CD4-positive, CD25-positive, alpha-beta regulatory T cell (primary cell): ENCODE measurements around the gene SERPINB5. TPM values are rescaled to one million over a fixed set of nuclear protein-coding genes. Genes with fewer than 3 reads are reported as not detected.

Source experiments
- ATAC-seq, 2 donors: fragments of 150-1000 bp; cut with Tn5 transposase; one replicate each; pipeline ENCODE4 v1.10.0; 2021; ENCODE audit warnings: low read depth in 2 of 2, moderate number of reproducible peaks in 2 of 2, moderate library complexity in 1 of 2
- DNase-seq, 3 donors: peaks; one replicate each; pipeline versions ENCODE4 v3.0.0 to v3.0.0-alpha.2; 2012 to 2022; ENCODE audit warnings: mixed read lengths in 1 of 3
- H3K27ac ChIP-seq: one replicate; pipeline ENCODE4 v1.7.0; 2013; ENCODE audit warnings: mild to moderate bottlenecking, low read length; ENCODE audit not compliant: insufficient read depth, poor library complexity, severe bottlenecking
- H3K27me3 ChIP-seq: one replicate; pipeline ENCODE4 v1.7.0; 2013; ENCODE audit warnings: low read length; ENCODE audit not compliant: control insufficient read depth, insufficient read depth
- H3K36me3 ChIP-seq: one replicate; pipeline ENCODE4 v1.7.0; 2013; ENCODE audit warnings: mild to moderate bottlenecking, low read length, moderate library complexity; ENCODE audit not compliant: control insufficient read depth, insufficient read depth
- H3K4me1 ChIP-seq: 2 replicates; pipeline ENCODE4 v1.7.0; 2013; ENCODE audit warnings: mild to moderate bottlenecking, low read length; ENCODE audit not compliant: insufficient read depth, control insufficient read depth, poor library complexity, severe bottlenecking
- H3K4me3 ChIP-seq: one replicate; pipeline ENCODE4 v1.7.0; 2013; ENCODE audit warnings: low read depth, mild to moderate bottlenecking, low read length, moderate library complexity
- H3K9me3 ChIP-seq, 2 experiments: 1 replicate in 1 of 2; 2 replicates in 1 of 2; pipeline ENCODE4 v1.7.0; 2013; ENCODE audit warnings: low read length in 2 of 2, mild to moderate bottlenecking in 1 of 2, moderate library complexity in 1 of 2; ENCODE audit not compliant: control insufficient read depth in 2 of 2
- H3K27ac Mint-ChIP-seq, 3 donors: one replicate each; pipeline ENCODE4 v1.8.0; 2020 to 2022; ENCODE audit warnings: mild to moderate bottlenecking in 3 of 3, mixed read lengths in 3 of 3, moderate library complexity in 2 of 3
- H3K27me3 Mint-ChIP-seq: one replicate; pipeline ENCODE4 v1.8.0; 2022; ENCODE audit warnings: mild to moderate bottlenecking, mixed read lengths
- H3K36me3 Mint-ChIP-seq: one replicate; pipeline ENCODE4 v1.8.0; 2020; ENCODE audit warnings: mixed read lengths
- H3K4me1 Mint-ChIP-seq, 4 donors: one replicate each; pipeline ENCODE4 v1.8.0; 2020 to 2022; ENCODE audit warnings: mixed read lengths in 4 of 4, mild to moderate bottlenecking in 1 of 4
- H3K4me3 Mint-ChIP-seq, 4 donors: one replicate each; pipeline ENCODE4 v1.8.0; 2020 to 2022; ENCODE audit warnings: mild to moderate bottlenecking in 4 of 4, mixed read lengths in 4 of 4, moderate library complexity in 3 of 4
- H3K9me3 Mint-ChIP-seq, 7 donors: one replicate each; pipeline ENCODE4 v1.8.0; 2020 to 2022; ENCODE audit warnings: mixed read lengths in 7 of 7, mild to moderate bottlenecking in 3 of 7, moderate library complexity in 2 of 7
- polyA plus RNA-seq, 4 donors: library from polyadenylated mRNA; unstranded; fragments of 300-500 nt; fragmentation: Illumina TruSeq; gene quantifications; one replicate each; pipeline ENCODE4 v1.2.3, GENCODE V29; 2021
- total RNA-seq: library from RNA; stranded (reverse); gene quantifications from one replicate; pipeline ENCODE4 v1.2.3, GENCODE V29; 2022

Gene SERPINB5
- total and polyA plus RNA-seq, 5 donors from 2014 or later, result not detected

GRCh38 chr18:63440881-63441280 is 35.9 kb upstream of the SERPINB5 start:
- Histone ChIP-seq H3K27ac (no peak overlapping the region), H3K4me3 (no peak overlapping the region), H3K27me3 (peaks cover 2% of the 10 kb centered on the region), H3K4me1 (no peaks in the 10 kb centered on the region), H3K36me3 (no peaks in the 10 kb centered on the region), H3K9me3 (no peaks in the 10 kb centered on the region)
- peaks cover 0 to 4% (median 0%) of the 10 kb centered on the region in 4 donors for H3K4me1 Mint-ChIP-seq
- H3K27me3 Mint-ChIP-seq, result peaks cover 26% of the 10 kb centered on the region
- no peak overlapping the region for H3K27ac Mint-ChIP-seq
- no peak overlapping the region for H3K4me3 Mint-ChIP-seq
- ATAC-seq (no peak), DNase-seq (no peak)
- no peaks in the 10 kb centered on the region for H3K9me3 Mint-ChIP-seq
- no peaks in the 10 kb centered on the region for H3K36me3 Mint-ChIP-seq

GRCh38 chr18:63443829-63444228 is 32.9 kb upstream of the SERPINB5 start:
- Mint-ChIP-seq H3K9me3 (no peaks in the 10 kb centered on the region), H3K27me3 (peaks cover 21% of the 10 kb centered on the region), H3K36me3 (no peaks in the 10 kb centered on the region), H3K4me1 (peaks cover 0 to 4% (median 0%) of the 10 kb centered on the region in 4 donors), H3K27ac (no peak overlapping the region), H3K4me3 (no peak overlapping the region)
- Histone ChIP-seq H3K9me3 (no peaks in the 10 kb centered on the region), H3K36me3 (no peaks in the 10 kb centered on the region), H3K27me3 (no peaks in the 10 kb centered on the region), H3K4me3 (no peak overlapping the region), H3K27ac (no peak overlapping the region), H3K4me1 (no peaks in the 10 kb centered on the region)
- ATAC-seq (no peak), DNase-seq (no peak)

GRCh38 chr18:63444580-63444979 is 32.2 kb upstream of the SERPINB5 start:
- Mint-ChIP-seq H3K4me1 (no peaks in the 10 kb centered on the region), H3K4me3 (no peak overlapping the region), H3K27ac (peak overlapping the region in 1 of 3 donors; percentile 55), H3K27me3 (peaks cover 15% of the 10 kb centered on the region), H3K36me3 (no peaks in the 10 kb centered on the region), H3K9me3 (no peaks in the 10 kb centered on the region)
- peak in 1 of 3 donors; percentile 6 for DNase-seq
- H3K27me3 ChIP-seq, result no peaks in the 10 kb centered on the region
- peak in 1 of 2 donors; percentile 22 for ATAC-seq
- H3K4me3 ChIP-seq, result no peak overlapping the region
- no peaks in the 10 kb centered on the region for H3K9me3 ChIP-seq
- no peak overlapping the region for H3K27ac ChIP-seq
- no peaks in the 10 kb centered on the region for H3K4me1 ChIP-seq
- H3K36me3 ChIP-seq, result no peaks in the 10 kb centered on the region

- peak overlapping the region in 1 of 3 donors; percentile 55 for H3K27ac Mint-ChIP-seq
- no peaks in the 10 kb centered on the region for H3K9me3 ChIP-seq
- no peaks in the 10 kb centered on the region for H3K27me3 ChIP-seq
- H3K9me3 Mint-ChIP-seq, result no peaks in the 10 kb centered on the region
- no peak overlapping the region for H3K4me3 ChIP-seq
- H3K4me3 Mint-ChIP-seq, result no peak overlapping the region
- H3K36me3 ChIP-seq, result no peaks in the 10 kb centered on the region
- no peaks in the 10 kb centered on the region for H3K36me3 Mint-ChIP-seq
- DNase-seq (no peak), ATAC-seq (no peak)
- H3K4me1 ChIP-seq, result no peaks in the 10 kb centered on the region
- H3K27ac ChIP-seq, result no peak overlapping the region
- no peaks in the 10 kb centered on the region for H3K4me1 Mint-ChIP-seq
- peaks cover 15% of the 10 kb centered on the region for H3K27me3 Mint-ChIP-seq
These were observed 31.7 kb upstream of the SERPINB5 start for GRCh38 chr18:63445037-63445436.

GRCh38 chr18:63446266-63446665 is 30.5 kb upstream of the SERPINB5 start:
- Mint-ChIP-seq H3K9me3 (no peaks in the 10 kb centered on the region), H3K4me3 (no peak overlapping the region), H3K27ac (no peak overlapping the region), H3K4me1 (no peaks in the 10 kb centered on the region), H3K27me3 (peaks cover 5% of the 10 kb centered on the region), H3K36me3 (no peaks in the 10 kb centered on the region)
- Histone ChIP-seq H3K27me3 (no peaks in the 10 kb centered on the region), H3K4me3 (no peak overlapping the region), H3K9me3 (no peaks in the 10 kb centered on the region), H3K36me3 (no peaks in the 10 kb centered on the region), H3K27ac (no peak overlapping the region), H3K4me1 (no peaks in the 10 kb centered on the region)
- ATAC-seq, result no peak
- DNase-seq, result no peak

GRCh38 chr18:63447066-63447465 is 29.7 kb upstream of the SERPINB5 start:
- Mint-ChIP-seq H3K27ac (no peak overlapping the region), H3K4me1 (no peaks in the 10 kb centered on the region), H3K36me3 (no peaks in the 10 kb centered on the region), H3K27me3 (no peaks in the 10 kb centered on the region), H3K4me3 (no peak overlapping the region), H3K9me3 (no peaks in the 10 kb centered on the region)
- ATAC-seq (no peak), DNase-seq (no peak)
- H3K9me3 ChIP-seq, result no peaks in the 10 kb centered on the region
- no peak overlapping the region for H3K4me3 ChIP-seq
- no peaks in the 10 kb centered on the region for H3K27me3 ChIP-seq
- no peaks in the 10 kb centered on the region for H3K36me3 ChIP-seq
- H3K4me1 ChIP-seq, result no peaks in the 10 kb centered on the region
- H3K27ac ChIP-seq, result no peak overlapping the region

GRCh38 chr18:63449426-63449825 is 27.3 kb upstream of the SERPINB5 start:
- ATAC-seq, result no peak
- Histone ChIP-seq H3K9me3 (no peaks in the 10 kb centered on the region), H3K4me1 (no peaks in the 10 kb centered on the region), H3K27me3 (no peaks in the 10 kb centered on the region), H3K27ac (no peak overlapping the region), H3K4me3 (no peak overlapping the region), H3K36me3 (no peaks in the 10 kb centered on the region)
- no peaks in the 10 kb centered on the region for H3K4me1 Mint-ChIP-seq
- no peak overlapping the region for H3K4me3 Mint-ChIP-seq
- H3K36me3 Mint-ChIP-seq, result no peaks in the 10 kb centered on the region
- no peak overlapping the region for H3K27ac Mint-ChIP-seq
- no peaks in the 10 kb centered on the region for H3K27me3 Mint-ChIP-seq
- H3K9me3 Mint-ChIP-seq, result no peaks in the 10 kb centered on the region
- DNase-seq, result no peak

GRCh38 chr18:63451799-63452660 is 24.7 kb upstream of the SERPINB5 start:
- ATAC-seq (no peak), DNase-seq (no peak)
- no peak overlapping the region for H3K27ac Mint-ChIP-seq
- Histone ChIP-seq H3K4me3 (no peak overlapping the region), H3K36me3 (no peaks in the 10 kb centered on the region), H3K27ac (no peak overlapping the region), H3K9me3 (no peaks in the 10 kb centered on the region), H3K27me3 (no peaks in the 10 kb centered on the region), H3K4me1 (no peaks in the 10 kb centered on the region)
- no peaks in the 10 kb centered on the region for H3K4me1 Mint-ChIP-seq
- no peaks in the 10 kb centered on the region for H3K9me3 Mint-ChIP-seq
- no peaks in the 10 kb centered on the region for H3K27me3 Mint-ChIP-seq
- no peaks in the 10 kb centered on the region for H3K36me3 Mint-ChIP-seq
- no peak overlapping the region for H3K4me3 Mint-ChIP-seq
